ENCODE results near the gene EED. TPM values are rescaled to one million over a fixed set of nuclear protein-coding genes. Genes with fewer than 3 reads are reported as not detected.
"Not testable (repeated sequence)": the region's sequence is repeated elsewhere in the genome, so short reads cannot be mapped to it uniquely, and the experiment has no call there.

The EED gene
- total RNA-seq, 1 donor from 2014 or later = 63.7 TPM

- CTCF ChIA-PET = no interaction called here
- no peaks in the 10 kb centered on the region for H3K27me3 Mint-ChIP-seq
- peak overlapping the region; percentile 37 for H3K27ac Mint-ChIP-seq
- TF ChIP-seq CTCF (IDR thresholded peaks at IDR 0.05) = no peak
- peaks cover 7% of the 10 kb centered on the region for H3K36me3 Mint-ChIP-seq (ENCODE audit: low read depth)
- ATAC-seq (ENCODE audit: low read depth) (no peak), DNase-seq (no peak)
- POLR2A ChIA-PET = interaction anchor here (1.1 to 2.2 kb wide), 3 partner anchors 14 to 262 kb away, joined by 3 to 8 read pairs (median 3); no protein-coding TSS in a partner anchor
- intact Hi-C loops (cut with micrococcal nuclease) = loop anchor here (2.0 kb wide), 2 partner anchors 16 to 638 kb away; partner anchors contain the start of gene CREBZF
- H3K9me3 Mint-ChIP-seq = no peaks in the 10 kb centered on the region
- H3K4me1 Mint-ChIP-seq = peaks cover 27% of the 10 kb centered on the region
- H3K4me3 Mint-ChIP-seq = peak overlapping the region; percentile 99
Measured at GRCh38 chr11:86303257-86303656, 58.7 kb downstream of the EED start.

- CTCF ChIA-PET; H3K27me3 Mint-ChIP-seq; ATAC-seq (ENCODE audit: low read depth); intact Hi-C loops (cut with micrococcal nuclease); H3K4me3 Mint-ChIP-seq; H3K9me3 Mint-ChIP-seq; POLR2A ChIA-PET; DNase-seq; H3K27ac Mint-ChIP-seq: not testable (repeated sequence)
- Mint-ChIP-seq H3K4me1 (peaks cover 20% of the 10 kb centered on the region), H3K36me3 (ENCODE audit: low read depth) (peaks cover 39% of the 10 kb centered on the region)
Measured at GRCh38 chr11:86308710-86309109, 64.2 kb downstream of the EED start.

GRCh38 chr11:86313793-86314192 lies 69.2 kb downstream of the EED start:
- Mint-ChIP-seq H3K9me3 (no peaks in the 10 kb centered on the region), H3K36me3 (ENCODE audit: low read depth) (peaks cover 65% of the 10 kb centered on the region), H3K4me3 (no peak overlapping the region), H3K27ac (no peak overlapping the region), H3K27me3 (no peaks in the 10 kb centered on the region), H3K4me1 (peaks cover 15% of the 10 kb centered on the region)
- ChIA-PET POLR2A (interaction anchor here (0.6 kb wide), 1 partner anchor 606 kb away, joined by 5 read pairs; no protein-coding TSS in a partner anchor), CTCF (no interaction called here)
- no peak for TF ChIP-seq CTCF (IDR thresholded peaks at IDR 0.05)
- intact Hi-C loops (cut with micrococcal nuclease) = no loop called here
- DNase-seq (no peak), ATAC-seq (ENCODE audit: low read depth) (no peak)

- Mint-ChIP-seq H3K9me3 (no peaks in the 10 kb centered on the region), H3K4me3 (no peak overlapping the region), H3K27ac (no peak overlapping the region), H3K4me1 (peaks cover 15% of the 10 kb centered on the region), H3K27me3 (no peaks in the 10 kb centered on the region), H3K36me3 (ENCODE audit: low read depth) (peaks cover 62% of the 10 kb centered on the region)
- ChIA-PET CTCF (no interaction called here), POLR2A (no interaction called here)
- DNase-seq (no peak), ATAC-seq (ENCODE audit: low read depth) (no peak)
- intact Hi-C loops (cut with micrococcal nuclease) = no loop called here
- TF ChIP-seq CTCF (IDR thresholded peaks at IDR 0.05) = no peak
Measured at GRCh38 chr11:86314636-86315035, 70.1 kb downstream of the EED start.

Other genes with a start within 250 kb of the EED start
- 118 and 139 TPM in 2 replicates for gene PICALM, start 175.7 kb upstream of the EED start, total RNA-seq
- gene HIKESHI, start 57.5 kb downstream of the EED start, total RNA-seq = 33.8 and 35.6 TPM in 2 replicates
- 0.61 and 0.82 TPM in 2 replicates for gene CCDC81, start 130.1 kb downstream of the EED start, total RNA-seq

Measured in activated B cell treated with CpG ODN at 0.5 μM for 24 hours (primary cell).